GM19438 (cell line): ENCODE results near the gene FBXW2.

ENCODE experiments used
- ATAC-seq: cut with Tn5 transposase; IDR thresholded peaks from one replicate; pipeline ENCODE4 v1.9.1; 2021; ENCODE audit warnings: low read depth; ENCODE audit not compliant: unreplicated experiment

Gene FBXW2

DNA sequence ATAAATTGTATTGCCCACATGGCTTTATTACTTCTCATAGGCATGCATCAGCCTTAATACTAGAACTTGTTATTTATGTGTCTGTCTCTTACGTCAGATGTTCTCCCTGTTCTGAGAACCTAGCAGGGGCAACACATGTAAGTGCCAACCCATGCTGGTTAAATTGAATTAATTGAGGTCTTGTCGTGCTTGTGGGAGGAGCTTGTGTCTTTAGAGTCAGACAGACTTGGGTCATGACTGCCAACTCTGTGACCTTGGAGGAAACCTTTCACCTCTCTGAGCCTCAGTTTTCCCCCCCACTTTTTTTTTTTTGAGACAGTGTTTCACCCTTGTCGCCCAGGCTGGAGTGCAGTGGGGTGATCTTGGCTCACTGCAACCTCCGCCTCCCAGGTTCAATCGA, 76.7 kb downstream of the FBXW2 start:
- ATAC-seq: no peak

- no peak for ATAC-seq
Measured at GRCh38 chr9:120715389-120715924, 77.8 kb downstream of the FBXW2 start.

GRCh38 chr9:120714846-120715388, 78.3 kb downstream of the FBXW2 start:
- ATAC-seq: no peak

- peak; percentile 94 for ATAC-seq
Measured at GRCh38 chr9:120714088-120714845, 78.9 kb downstream of the FBXW2 start, which contains the start of gene MEGF9. Gene MEGF9 (minus strand): TSS chr9:120714470. CDS start chr9:120714358, 112 bp downstream.

DNA sequence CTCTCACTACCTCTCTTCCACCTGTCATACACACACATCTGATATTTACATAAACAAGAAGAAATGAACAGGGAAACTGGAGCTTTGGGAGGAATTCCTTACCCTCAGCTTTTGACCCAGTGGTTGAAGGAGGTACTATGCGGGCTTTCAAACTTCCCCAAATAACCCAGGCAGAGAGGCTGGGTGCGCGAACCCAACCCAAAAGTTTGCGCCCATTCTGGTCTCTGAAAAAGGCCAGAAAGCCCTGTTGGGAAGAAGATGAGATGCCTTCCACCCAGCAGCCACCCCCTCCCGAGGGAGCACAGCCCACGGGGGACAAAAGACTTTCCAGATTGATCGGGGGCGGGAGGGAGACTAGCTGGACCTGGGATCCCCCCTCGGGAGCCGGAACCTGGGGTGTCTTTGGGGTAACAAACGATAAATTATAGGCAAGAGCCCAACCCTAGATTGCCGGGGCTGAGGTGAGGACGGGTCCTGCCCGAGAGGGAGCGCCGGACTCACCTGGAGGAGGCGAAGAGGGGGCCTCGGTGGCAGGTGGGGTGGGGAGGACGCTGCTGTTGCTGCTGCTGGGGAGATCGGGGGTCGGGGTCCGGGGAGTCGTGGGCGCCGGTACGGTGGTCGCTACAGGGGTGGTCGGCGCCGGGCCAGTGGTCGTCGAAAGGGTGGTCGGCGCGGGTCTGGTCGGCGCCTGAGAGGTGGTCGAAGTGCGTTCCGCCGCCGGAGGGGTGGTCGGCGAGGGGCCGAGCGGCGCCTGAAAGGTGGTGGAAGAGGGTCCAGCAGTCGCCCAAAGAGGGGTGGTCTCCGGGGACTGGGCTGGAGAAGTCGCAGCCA, 79.7 kb downstream of the FBXW2 start:
- no peak for ATAC-seq

GRCh38 chr9:120712539-120713031, 80.6 kb downstream of the FBXW2 start:
- ATAC-seq: no peak

DNA sequence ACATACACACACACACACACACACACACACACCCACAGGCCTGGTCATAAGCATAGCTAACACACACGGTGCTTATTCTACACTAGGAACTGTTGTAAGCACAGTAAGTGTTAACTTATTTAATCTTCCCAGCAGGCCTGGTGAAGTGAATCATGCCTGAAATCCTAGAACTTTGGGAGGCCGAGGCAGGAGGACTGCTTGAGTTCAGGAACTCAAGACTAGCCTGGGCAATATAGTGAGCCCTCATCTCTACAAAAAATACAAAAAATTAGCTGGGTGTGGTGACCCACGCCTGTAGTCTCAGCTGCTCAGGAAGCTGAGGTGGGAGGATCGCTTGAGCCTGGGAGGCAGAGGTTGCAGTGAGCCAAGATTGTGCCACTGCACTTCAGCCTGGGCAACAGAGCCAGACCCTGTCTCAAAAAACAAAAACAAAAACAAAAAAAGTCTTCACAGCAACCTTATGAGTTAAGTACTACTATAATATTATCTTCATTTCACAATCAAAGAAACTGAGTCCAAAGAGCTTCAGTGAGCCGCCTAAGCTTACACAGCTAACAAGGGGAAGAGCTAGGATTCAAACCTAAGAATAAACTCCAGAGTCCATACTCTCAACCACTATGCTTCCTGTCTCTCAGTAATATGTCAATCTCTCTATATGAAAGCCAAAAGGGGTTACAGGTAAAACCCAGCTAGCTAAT, 81.2 kb downstream of the FBXW2 start:
- no peak for ATAC-seq

DNA sequence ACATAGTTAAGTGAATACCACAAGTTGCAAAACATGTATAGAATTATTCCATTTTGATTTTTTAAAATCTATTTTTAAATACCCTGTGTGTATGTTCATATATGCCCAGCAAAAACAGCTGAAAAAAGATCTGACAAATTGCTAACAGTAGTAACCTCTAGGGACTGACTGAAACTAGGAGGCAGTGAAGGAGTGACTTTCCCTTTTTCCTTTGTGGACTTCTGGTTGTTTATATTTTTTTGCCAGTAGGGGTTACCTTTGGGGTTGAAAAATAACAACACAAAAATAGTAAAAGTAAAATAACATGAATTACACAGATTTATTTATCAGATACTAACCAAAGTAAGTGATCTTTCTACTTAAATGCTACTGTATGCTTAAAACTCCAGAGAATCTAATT, 81.9 kb downstream of the FBXW2 start:
- ATAC-seq: no peak

DNA sequence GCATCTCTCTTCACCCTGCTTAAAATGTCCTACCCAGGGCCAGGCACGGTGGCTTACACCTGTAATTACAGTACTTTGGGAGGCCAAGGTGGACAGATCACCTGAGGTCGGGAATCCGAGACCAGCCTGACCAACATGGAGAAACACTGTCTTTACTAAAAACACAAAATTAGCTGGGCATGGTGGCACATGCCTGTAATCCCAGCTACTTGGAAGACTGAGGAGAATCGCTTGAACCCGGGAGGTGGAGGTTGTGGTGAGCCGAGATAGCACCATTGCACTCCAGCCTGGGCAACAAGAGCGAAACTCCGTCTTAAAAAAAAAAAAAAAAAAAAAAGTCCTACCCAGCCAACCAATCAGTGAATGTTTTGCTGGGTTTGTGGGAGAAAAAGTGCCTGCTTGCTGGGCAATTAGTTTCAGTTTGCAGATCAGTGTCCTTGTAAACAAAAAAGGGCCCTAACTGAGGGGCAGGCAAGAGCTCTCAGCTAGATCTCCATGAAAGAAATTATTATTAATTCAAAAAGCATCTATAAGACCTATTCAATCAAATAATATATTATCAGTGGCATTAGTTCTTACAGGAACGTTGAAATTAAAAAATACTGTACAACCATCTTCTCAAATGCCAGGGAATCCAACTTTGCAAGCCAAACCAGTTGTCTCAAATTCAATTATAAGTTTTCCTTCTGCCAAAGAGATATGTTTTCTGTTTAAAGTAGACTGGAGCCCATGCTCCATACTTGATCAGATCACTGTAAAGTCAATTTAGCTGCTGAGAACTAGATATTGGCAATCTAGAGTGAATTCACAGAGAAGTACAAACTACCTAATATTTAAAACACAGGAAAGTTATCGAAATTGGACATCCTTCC, 82.9 kb downstream of the FBXW2 start:
- no peak for ATAC-seq

DNA sequence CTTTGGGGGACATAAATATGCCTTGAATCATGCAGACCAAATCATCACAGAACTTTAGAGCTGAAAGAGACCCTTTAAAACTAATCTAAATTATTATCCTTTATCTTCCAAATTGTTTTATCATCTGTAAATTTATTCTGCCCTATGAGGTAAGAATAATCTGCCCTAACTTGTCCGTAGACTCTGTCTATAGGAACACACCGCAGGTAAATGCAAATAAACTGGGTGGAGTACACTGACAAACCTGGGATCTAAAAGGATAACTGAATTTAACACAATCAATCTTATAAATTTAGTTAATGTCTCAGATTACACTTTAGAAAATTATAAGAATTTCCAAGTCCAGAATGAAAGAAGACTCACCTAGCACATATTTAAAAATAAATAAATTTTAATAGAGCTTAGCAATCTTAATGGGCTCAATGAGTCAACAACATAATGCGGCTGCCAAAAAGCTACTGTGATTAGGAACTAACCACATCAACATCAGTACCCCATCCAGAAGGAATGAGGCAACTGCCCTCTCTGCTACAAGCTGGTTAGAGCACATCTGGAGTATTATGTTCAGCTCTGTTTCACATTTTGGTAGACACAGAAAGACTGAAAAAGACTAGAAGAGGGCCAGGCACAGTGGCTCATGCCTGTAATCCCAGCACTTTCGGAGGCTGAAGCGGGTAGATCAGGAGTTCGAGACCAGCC, 84.5 kb downstream of the FBXW2 start:
- ATAC-seq: no peak

DNA sequence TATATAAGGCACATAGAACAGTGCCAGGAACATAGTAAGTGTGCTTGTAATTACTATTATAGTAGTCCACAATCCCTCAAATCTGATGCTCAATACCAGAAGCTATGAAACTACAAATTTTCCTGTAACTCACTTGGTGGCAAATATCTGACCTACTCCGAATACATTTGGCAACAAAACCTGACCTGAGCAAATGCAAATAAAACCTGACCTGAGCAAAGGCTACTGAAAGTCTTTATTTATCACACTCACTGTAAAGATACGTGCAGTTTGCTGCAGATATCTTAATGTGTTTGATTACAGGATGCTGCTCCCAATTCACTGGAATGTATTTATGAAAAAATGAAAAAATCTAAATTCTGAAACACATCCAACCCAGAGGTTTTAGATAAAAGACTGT, 86.0 kb downstream of the FBXW2 start:
- ATAC-seq: no peak
